ENCODE data around the gene RASAL3. TPM values are rescaled to one million over a fixed set of nuclear protein-coding genes. Genes with fewer than 3 reads are reported as not detected.

Gene RASAL3
- total and polyA plus RNA-seq, 7 donors, result 0.60 to 20.3 (median 1.5) TPM

- H3K27me3 ChIP-seq, result peaks cover 13 to 45% (median 39%) of the 10 kb centered on the region in 3 donors
- intact Hi-C loops (cut with DNase I), result loop anchor here (5.0 to 10.0 kb wide), 5 partner anchors 76 to 382 kb away; partner anchors contain the start of genes AKAP8, BRD4 and SYDE1
- TF ChIP-seq CTCF (IDR thresholded peaks at IDR 0.05) (peak in 2 of 4 experiments; percentile 8 to 49), POLR2A (IDR thresholded peaks at IDR 0.05) (no peak), POLR2AphosphoS5 (IDR thresholded peaks at IDR 0.05) (no peak), EP300 (IDR thresholded peaks at IDR 0.05) (no peak)
- 12 to 59% methylated on average over 44 of the region's 44 CpGs for WGBS, 2 donors
- peaks cover 0 to 50% (median 39%) of the 10 kb centered on the region in 4 donors for H3K4me1 ChIP-seq
- no peaks in the 10 kb centered on the region for H3K36me3 ChIP-seq
- DNase-seq, result no peak
- H3K9me3 ChIP-seq, result no peaks in the 10 kb centered on the region
- H3K4me3 ChIP-seq, result peak overlapping the region; percentile 33 to 56 (median 53)
- H3K27ac ChIP-seq, result peak overlapping the region; percentile 71 to 89 (median 83)
Measured at GRCh38 chr19:15453091-15453578, 11.2 kb downstream of the RASAL3 start.

- Histone ChIP-seq H3K4me1 (peaks cover 0 to 45% (median 33%) of the 10 kb centered on the region in 4 donors), H3K36me3 (no peaks in the 10 kb centered on the region), H3K27me3 (peaks cover 11 to 38% (median 31%) of the 10 kb centered on the region in 3 donors), H3K4me3 (peak overlapping the region; percentile 33 to 56 (median 53)), H3K27ac (peak overlapping the region; percentile 71 to 89 (median 83)), H3K9me3 (no peaks in the 10 kb centered on the region)
- 13 to 51% methylated on average over 37 of the region's 37 CpGs for WGBS, 2 donors
- TF ChIP-seq POLR2A (IDR thresholded peaks at IDR 0.05) (peak in 1 of 2 donors; percentile 28), POLR2AphosphoS5 (IDR thresholded peaks at IDR 0.05) (peak; percentile 81 to 98 (median 88)), EP300 (IDR thresholded peaks at IDR 0.05) (no peak), CTCF (IDR thresholded peaks at IDR 0.05) (no peak)
- intact Hi-C loops (cut with DNase I), result loop anchor here (5.0 to 10.0 kb wide), 5 partner anchors 75 to 382 kb away; partner anchors contain the start of genes AKAP8, BRD4 and SYDE1
- peak; percentile 96 for DNase-seq
Measured at GRCh38 chr19:15452111-15453047, 12.0 kb downstream of the RASAL3 start.

- H3K9me3 ChIP-seq, result no peaks in the 10 kb centered on the region
- peaks cover 0 to 37% (median 25%) of the 10 kb centered on the region in 4 donors for H3K4me1 ChIP-seq
- no peaks in the 10 kb centered on the region for H3K36me3 ChIP-seq
- WGBS, 2 donors, result 88 to 93% methylated on average over 1 of the region's 1 CpG
- peaks cover 0 to 19% (median 12%) of the 10 kb centered on the region in 3 donors for H3K27me3 ChIP-seq
- TF ChIP-seq CTCF (IDR thresholded peaks at IDR 0.05), result no peak
- H3K27ac ChIP-seq, result peak overlapping the region; percentile 81 to 89 (median 87)
- no peak for DNase-seq
- intact Hi-C loops (cut with DNase I), result loop anchor here (5.0 to 10.0 kb wide), 5 partner anchors 73 to 384 kb away; partner anchors contain the start of genes AKAP8, BRD4 and SYDE1
- H3K4me3 ChIP-seq, result no peak overlapping the region
Measured at GRCh38 chr19:15450528-15450890, 13.8 kb downstream of the RASAL3 start.

- DNase-seq, result peak; percentile 95
- H3K27me3 ChIP-seq, result peaks cover 0 to 13% (median 6%) of the 10 kb centered on the region in 3 donors
Measured at GRCh38 chr19:15449620-15450527, 14.5 kb downstream of the RASAL3 start, which contains the start of gene WIZ. TSS of gene WIZ (minus strand) at chr19:15449956. CDS start at chr19:15448307, 1,649 bp downstream.

More at GRCh38 chr19:15449620-15450527, 14.5 kb downstream of the RASAL3 start, which contains the start of gene WIZ:
- intact Hi-C loops (cut with DNase I), result loop anchor here (2.0 to 10.0 kb wide), 7 partner anchors 17 to 385 kb away; partner anchors contain the start of genes AKAP8, AKAP8L, BRD4 and SYDE1
- Histone ChIP-seq H3K4me1 (peaks cover 0 to 37% (median 25%) of the 10 kb centered on the region in 4 donors), H3K9me3 (no peaks in the 10 kb centered on the region), H3K36me3 (peaks cover 0 to 5% (median 0%) of the 10 kb centered on the region in 4 donors), H3K4me3 (peak within 1 kb of the TSS; percentile 76 to 96 (median 80)), H3K27ac (peak within 1 kb of the TSS; percentile 81 to 89 (median 87))
- TF ChIP-seq EP300 (IDR thresholded peaks at IDR 0.05) (no peak), POLR2AphosphoS5 (IDR thresholded peaks at IDR 0.05) (peak in 2 of 4 donors; percentile 20 to 46)
- WGBS, 2 donors, result 2% methylated on average over 76 of the region's 77 CpGs
